DND-41 (cell line): Measurements from ENCODE around the gene MTA3.

ENCODE experiments used
- ATAC-seq: fragments of 200-7000 bp; cut with Tn5 transposase; 3 replicates; pipeline ENCODE4 v1.9.1; 2021; ENCODE audit warnings: low read depth; ENCODE audit not compliant: insufficient read depth
- DNase-seq: peaks from one replicate; pipeline ENCODE4 v3.0.0-alpha.2; 2020
- H2AFZ ChIP-seq: 2 replicates; pipeline ENCODE4 v1.6.0; 2012; ENCODE audit warnings: low read depth, low read length
- H3K27ac ChIP-seq: 2 replicates; pipeline ENCODE4 v1.5.1; 2012; ENCODE audit warnings: low read length, inconsistent platforms
- H3K27me3 ChIP-seq: fragments of 200-600 bp; sonication (generic); 2 replicates; pipeline ENCODE4 v1.6.0; 2012; ENCODE audit warnings: low read length, mild to moderate bottlenecking, inconsistent platforms; ENCODE audit not compliant: insufficient read depth, poor library complexity
- H3K36me3 ChIP-seq: 2 replicates; pipeline ENCODE4 v1.5.1; 2012; ENCODE audit warnings: low read length, inconsistent platforms; ENCODE audit not compliant: insufficient read depth
- H3K4me1 ChIP-seq: 2 replicates; pipeline ENCODE4 v1.5.1; 2012; ENCODE audit warnings: mild to moderate bottlenecking, low read length; ENCODE audit not compliant: insufficient read depth
- H3K4me2 ChIP-seq: 2 replicates; pipeline ENCODE4 v1.6.0; 2012; ENCODE audit warnings: mild to moderate bottlenecking, moderate library complexity, low read length, inconsistent platforms; ENCODE audit not compliant: insufficient read depth
- H3K4me3 ChIP-seq, 2 experiments: fragments of 200-600 bp in 1 of 2; shearing (Covaris generic) in 1 of 2; 2 replicates each; pipeline ENCODE4 v1.5.1; 2012 to 2016; ENCODE audit warnings: inconsistent platforms in 2 of 2, low read length in 2 of 2, mild to moderate bottlenecking in 2 of 2, low read depth in 1 of 2, moderate library complexity in 1 of 2
- H3K79me2 ChIP-seq: 2 replicates; pipeline ENCODE4 v1.6.0; 2012; ENCODE audit warnings: low read length, inconsistent platforms; ENCODE audit not compliant: insufficient read depth
- H3K9ac ChIP-seq: 2 replicates; pipeline ENCODE4 v1.6.0; 2012; ENCODE audit warnings: low read depth, mild to moderate bottlenecking, inconsistent platforms, low read length, moderate library complexity
- H3K9me3 ChIP-seq: 2 replicates; pipeline ENCODE4 v1.5.1; 2012; ENCODE audit warnings: low read length, moderate library complexity, mild to moderate bottlenecking, inconsistent platforms; ENCODE audit not compliant: insufficient read depth, severe bottlenecking
- H4K20me1 ChIP-seq: 2 replicates; pipeline ENCODE4 v1.6.0; 2012; ENCODE audit warnings: low read length; ENCODE audit not compliant: insufficient read depth
- CTCF ChIP-seq: IDR thresholded peaks from 2 replicates; pipeline ENCODE4 v1.5.1; 2012; ENCODE audit warnings: borderline replicate concordance, low read length, moderate library complexity, mild to moderate bottlenecking; ENCODE audit not compliant: poor library complexity, severe bottlenecking; ENCODE audit errors: extremely low read depth
- EZH2 ChIP-seq: IDR thresholded peaks from 3 replicates; pipeline ENCODE4 v1.6.1; 2012; ENCODE audit warnings: borderline replicate concordance, low read depth, mild to moderate bottlenecking, moderate library complexity, low read length, inconsistent platforms; ENCODE audit not compliant: severe bottlenecking

MTA3 gene

DNA sequence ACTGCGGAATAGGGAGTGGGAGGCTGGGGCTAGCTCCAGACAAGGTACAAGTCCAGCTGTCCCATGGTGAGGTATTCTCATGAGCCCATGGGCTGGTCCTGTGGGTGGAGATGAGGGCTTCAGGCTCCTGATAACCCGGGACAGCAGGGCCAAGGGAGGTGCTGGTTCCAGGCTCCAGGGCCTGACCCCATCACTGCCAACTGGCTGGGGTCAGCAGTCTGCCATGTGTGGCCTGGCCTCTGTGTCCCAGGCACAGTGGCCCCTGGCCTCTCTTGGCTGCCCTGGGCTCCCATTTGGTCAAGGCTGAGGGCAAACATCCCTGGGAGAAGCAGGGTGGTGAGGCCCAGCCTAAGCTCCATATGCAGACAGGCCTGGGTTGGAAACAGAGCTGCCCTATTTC, 196.5 kb downstream of the MTA3 start:
- H3K27ac ChIP-seq, result no peak overlapping the region
- H3K27me3 ChIP-seq, result no peaks in the 10 kb centered on the region
- H4K20me1 ChIP-seq, result no peaks in the 10 kb centered on the region
- no peak overlapping the region for H2AFZ ChIP-seq
- no peaks in the 10 kb centered on the region for H3K36me3 ChIP-seq
- ATAC-seq, result no peak
- no peaks in the 10 kb centered on the region for H3K9me3 ChIP-seq
- DNase-seq, result no peak
- no peak overlapping the region for H3K4me3 ChIP-seq
- no peak overlapping the region for H3K9ac ChIP-seq
- no peak for TF ChIP-seq CTCF
- TF ChIP-seq EZH2, result no peak
- no peak overlapping the region for H3K4me2 ChIP-seq
- no peaks in the 10 kb centered on the region for H3K4me1 ChIP-seq
- H3K79me2 ChIP-seq, result no peaks in the 10 kb centered on the region

GRCh38 chr2:42765686-42766085, 197.3 kb downstream of the MTA3 start:
- Histone ChIP-seq H3K4me3 (no peak overlapping the region), H3K9me3 (no peaks in the 10 kb centered on the region), H3K79me2 (no peaks in the 10 kb centered on the region), H3K36me3 (no peaks in the 10 kb centered on the region), H3K27ac (no peak overlapping the region), H3K4me2 (no peak overlapping the region), H2AFZ (no peak overlapping the region), H3K9ac (no peak overlapping the region), H3K4me1 (no peaks in the 10 kb centered on the region), H4K20me1 (no peaks in the 10 kb centered on the region), H3K27me3 (no peaks in the 10 kb centered on the region)
- no peak for TF ChIP-seq EZH2
- no peak for DNase-seq
- ATAC-seq, result no peak

- H3K27me3 ChIP-seq, result no peaks in the 10 kb centered on the region
- no peak for TF ChIP-seq EZH2
- TF ChIP-seq CTCF, result no peak
- DNase-seq, result no peak
- no peak overlapping the region for H2AFZ ChIP-seq
- H3K9ac ChIP-seq, result no peak overlapping the region
- H3K4me2 ChIP-seq, result no peak overlapping the region
- H3K79me2 ChIP-seq, result no peaks in the 10 kb centered on the region
- H3K4me3 ChIP-seq, result no peak overlapping the region
- ATAC-seq, result no peak
- no peaks in the 10 kb centered on the region for H3K36me3 ChIP-seq
- H3K9me3 ChIP-seq, result no peaks in the 10 kb centered on the region
- H3K27ac ChIP-seq, result no peak overlapping the region
- H4K20me1 ChIP-seq, result no peaks in the 10 kb centered on the region
- H3K4me1 ChIP-seq, result no peaks in the 10 kb centered on the region
Observed at GRCh38 chr2:42767080-42767898, 198.9 kb downstream of the MTA3 start.

DNA sequence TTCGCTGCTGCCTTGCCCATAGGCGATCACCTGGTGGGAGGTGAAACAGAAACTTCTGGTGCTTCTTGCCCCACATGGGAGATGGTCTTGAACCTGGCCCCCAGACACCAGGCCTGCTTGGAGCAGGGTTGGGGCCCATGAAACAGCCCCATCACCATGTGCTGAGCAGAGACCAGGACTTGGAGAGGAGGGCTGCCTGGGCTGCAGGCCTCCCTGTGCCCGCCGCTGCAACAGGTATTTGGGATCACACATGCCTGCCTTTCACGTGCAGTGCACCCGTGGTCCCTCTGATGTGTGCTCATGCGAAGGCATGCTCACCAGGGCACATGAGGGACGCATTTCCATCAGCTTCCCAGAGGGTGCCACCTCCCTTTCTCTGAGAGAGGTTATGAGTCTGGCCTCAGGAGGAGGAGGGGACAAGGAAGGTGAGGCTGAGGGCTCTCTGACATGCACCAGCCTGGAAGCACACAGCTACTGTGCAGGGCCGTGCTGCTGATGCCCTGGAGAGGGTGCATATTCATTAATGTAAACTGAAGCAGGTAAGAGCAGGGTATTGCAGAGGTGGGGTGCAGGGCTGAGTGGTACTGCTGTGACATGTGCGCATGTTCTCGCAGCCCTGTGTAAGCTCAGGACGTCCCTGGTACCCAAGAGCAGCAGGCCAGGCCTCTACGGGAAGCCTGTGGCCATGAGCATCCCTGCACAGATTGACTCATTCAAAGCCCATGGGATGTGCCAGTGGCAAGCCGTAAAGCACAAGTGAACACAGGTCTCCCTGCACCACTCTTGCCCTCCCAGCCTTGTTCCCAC, 199.7 kb downstream of the MTA3 start:
- H3K9ac ChIP-seq, result no peak overlapping the region
- no peak overlapping the region for H2AFZ ChIP-seq
- H4K20me1 ChIP-seq, result no peaks in the 10 kb centered on the region
- H3K36me3 ChIP-seq, result no peaks in the 10 kb centered on the region
- no peak overlapping the region for H3K4me3 ChIP-seq
- H3K27ac ChIP-seq, result no peak overlapping the region
- H3K27me3 ChIP-seq, result no peaks in the 10 kb centered on the region
- no peaks in the 10 kb centered on the region for H3K79me2 ChIP-seq
- no peak for ATAC-seq
- H3K4me2 ChIP-seq, result no peak overlapping the region
- no peak for TF ChIP-seq CTCF
- no peak for TF ChIP-seq EZH2
- H3K9me3 ChIP-seq, result no peaks in the 10 kb centered on the region
- H3K4me1 ChIP-seq, result no peaks in the 10 kb centered on the region
- DNase-seq, result no peak
